NCI-H446 treated with DMSO at 0.1 percent for 48 hours (cell line): ENCODE results near the gene ACOXL.
A peak's percentile ranks its signal among the peaks of the same experiment; 100 is the strongest.

Experiments used
- DNase-seq: peaks from one replicate; lab custom pipeline; 2025; lab: John Stamatoyannopoulos, UW

Gene ACOXL

DNA sequence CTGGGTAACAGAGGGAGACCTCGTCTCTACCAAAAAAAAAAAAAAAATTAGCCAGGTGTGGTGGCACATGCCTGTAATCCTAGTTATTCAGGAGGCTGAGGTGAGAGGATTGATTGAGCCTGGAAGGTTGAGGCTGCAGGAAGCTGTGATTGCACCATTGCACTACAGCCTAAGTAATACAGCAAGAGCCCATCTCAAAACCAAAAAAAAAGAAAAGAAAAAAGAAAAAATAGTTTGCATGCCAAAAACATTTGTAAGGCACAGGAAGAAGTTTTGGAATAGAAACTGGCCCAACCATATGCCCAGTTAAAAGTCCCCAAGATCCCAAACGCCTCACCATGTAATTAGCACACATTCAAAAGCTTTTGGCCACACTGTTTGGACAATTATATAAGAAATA is 13.4 kb upstream of the ACOXL start:
- peak; percentile 52 for DNase-seq

DNA sequence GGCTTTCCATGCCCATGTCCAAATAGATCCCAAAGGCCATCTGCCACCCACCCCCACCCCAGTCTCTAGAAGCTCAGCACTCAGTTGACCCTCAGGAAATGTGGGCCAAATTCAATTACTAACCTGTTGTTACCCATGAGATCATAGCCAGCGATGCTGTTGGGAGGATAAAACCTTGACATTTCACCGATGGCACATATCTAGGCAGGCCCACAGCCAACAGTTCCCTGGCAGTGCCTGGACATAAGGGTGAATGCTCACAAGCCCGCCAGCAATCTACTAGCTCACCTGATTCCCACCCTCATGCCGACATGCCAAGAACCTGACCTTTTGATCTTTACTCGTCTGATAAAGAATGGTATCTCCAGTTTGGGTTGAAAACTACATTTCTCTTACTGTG is 11.8 kb upstream of the ACOXL start:
- DNase-seq: no peak

DNA sequence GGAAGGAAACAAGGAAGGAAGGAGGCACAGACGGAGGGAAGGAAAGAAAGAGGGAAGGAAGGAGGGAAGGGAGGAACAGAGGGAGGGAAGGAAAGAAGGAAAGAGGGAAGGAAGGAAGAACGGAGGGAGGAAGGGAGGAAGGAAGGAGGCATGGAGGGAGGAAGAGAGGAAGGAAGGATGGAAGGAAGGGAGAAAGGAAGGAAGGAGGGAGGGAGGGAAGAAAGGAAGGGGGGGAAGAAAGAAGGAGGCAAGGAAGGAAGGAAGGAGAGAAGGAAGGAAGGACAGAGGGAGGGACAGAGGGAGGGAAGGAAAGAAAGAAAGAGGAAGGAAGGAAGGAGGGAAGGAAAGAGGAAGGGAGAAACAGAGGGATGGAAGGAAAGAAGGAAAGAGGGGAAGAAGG is 7.6 kb upstream of the ACOXL start:
- no peak for DNase-seq

DNA sequence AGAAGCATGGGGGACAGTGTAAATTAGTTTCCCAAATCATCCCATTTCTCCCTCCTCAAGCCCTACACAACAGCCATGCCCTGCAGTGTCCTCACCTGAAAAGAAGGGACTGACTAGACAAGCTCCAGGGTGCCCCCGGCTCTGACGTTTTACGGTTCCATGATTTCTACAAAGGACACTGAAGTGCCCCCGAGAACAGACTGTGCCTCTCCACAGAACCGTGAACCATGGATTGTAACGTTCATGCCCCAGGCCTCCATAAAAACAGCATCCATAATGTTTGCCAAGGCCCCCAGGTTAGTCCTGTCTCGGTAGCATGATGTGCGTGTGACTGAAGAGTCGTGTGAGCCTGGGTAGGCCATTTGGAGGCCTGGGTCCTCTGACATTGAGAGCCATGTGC is 7.0 kb upstream of the ACOXL start:
- DNase-seq: no peak

DNA sequence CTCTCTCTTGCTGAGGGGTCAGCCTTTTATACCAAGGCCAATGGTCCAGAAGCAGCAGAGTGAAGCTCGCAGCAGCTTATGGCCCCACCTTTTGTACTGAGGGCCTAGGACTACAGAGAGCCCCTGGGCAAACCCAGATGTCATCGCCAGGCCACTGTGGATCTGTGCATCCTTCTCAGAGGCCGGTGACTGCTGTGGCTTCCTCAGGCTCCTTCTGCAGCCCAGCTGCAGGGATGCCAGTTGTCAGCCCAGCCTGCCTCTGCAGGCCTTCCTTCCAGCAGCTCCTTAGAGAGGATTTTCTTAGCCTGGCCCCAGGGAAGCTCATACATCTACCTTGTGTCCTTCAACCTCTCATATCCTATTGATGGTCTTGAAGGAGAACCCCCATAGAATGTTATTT is 6.5 kb upstream of the ACOXL start:
- DNase-seq: no peak

DNA sequence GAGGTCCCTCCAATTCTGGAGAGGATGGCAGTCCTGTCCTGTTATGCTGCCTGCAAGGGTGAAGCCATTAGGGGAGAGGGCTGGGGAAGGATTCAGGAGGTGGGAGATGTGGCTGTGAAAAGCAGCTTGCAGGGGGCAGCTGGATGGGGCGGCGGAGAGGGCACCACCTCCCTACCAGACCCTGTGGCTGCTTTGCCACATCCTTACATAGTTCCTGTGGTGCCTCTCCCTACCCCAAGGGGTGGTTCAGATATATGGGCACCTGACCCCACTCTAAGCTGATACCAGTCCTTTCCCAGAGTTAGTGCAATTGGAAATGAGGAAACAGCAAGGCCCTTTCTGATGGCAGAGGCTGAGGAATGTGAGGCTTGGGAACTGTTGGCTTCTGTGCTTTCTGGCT is 6.1 kb upstream of the ACOXL start:
- DNase-seq: no peak

DNA sequence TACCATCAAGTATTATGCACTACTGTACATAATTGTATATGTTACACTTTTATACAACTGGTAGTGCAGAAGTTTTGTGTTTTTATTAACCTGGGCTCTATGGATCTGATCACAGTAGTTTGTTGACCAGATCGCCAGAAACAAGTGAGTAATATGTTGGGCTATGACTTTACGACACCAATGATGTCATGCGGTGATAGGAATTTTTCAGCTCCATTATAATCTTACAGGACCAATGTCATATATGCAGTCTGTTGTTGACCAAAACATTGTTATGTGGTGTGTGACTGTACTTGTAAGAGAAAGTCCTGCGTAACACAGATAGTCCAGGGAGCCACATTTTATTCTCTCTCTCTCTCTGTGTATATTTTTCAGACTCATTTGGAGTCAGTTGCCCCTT is 4.5 kb upstream of the ACOXL start:
- no peak for DNase-seq

DNA sequence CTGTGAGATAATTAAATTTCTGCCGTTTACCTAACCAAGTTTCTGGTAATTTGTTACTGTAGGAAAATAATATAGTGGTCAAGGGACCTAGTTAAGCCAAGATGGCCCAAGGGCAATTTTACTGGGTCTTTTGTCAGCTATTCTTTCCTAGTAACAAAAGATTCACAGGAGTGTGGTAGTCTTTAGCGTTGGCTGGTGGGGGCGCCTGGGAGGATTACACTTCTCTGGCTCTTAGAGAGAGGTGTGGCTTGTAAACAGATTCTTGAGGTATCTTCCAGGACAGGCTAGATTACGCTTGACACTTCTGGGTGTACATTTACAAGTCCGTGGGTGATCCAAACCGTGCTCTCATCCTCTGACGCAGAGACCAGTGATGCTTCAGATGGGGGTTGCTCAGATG is 3.3 kb upstream of the ACOXL start:
- no peak for DNase-seq

DNA sequence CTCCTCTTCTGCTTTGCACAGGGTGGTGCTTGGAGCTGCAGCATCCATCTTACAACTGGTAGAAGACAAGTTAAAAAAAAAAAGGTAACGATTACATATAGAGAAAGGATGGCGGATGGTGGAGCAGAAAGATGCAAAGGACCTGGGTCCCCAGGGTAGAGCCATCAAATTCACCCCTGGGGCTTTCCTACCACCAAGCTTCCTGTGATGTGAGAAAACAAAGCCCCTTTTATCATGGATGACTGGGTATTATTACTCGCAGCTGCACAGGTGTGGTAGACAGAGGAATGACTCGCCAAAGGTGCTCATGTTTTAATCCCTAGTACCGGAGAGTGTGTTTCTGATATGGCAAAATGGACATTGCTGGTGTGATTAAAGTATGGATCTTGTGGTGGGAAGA is 1.3 kb upstream of the ACOXL start:
- no peak for DNase-seq

DNA sequence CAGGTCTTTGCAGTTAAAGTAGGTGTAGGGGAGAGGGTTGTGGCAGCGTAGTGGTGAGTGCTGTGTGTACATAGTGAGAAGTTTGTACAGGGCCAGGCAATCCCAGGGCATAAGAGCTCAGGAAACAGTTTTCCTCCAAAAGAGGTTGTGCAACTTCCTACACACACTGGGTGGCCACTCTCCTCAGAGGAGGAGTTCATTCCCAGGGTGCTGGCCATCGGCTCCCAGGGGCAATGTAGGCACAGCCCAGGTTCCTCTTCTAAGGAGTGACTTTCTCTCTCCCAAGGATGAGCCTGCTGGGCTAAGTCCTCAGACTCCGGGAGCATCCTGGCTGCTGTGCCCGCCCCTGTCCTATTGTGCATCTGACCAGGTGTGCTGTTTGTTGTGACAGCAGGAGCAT is 3.0 kb downstream of the ACOXL start:
- DNase-seq: no peak

DNA sequence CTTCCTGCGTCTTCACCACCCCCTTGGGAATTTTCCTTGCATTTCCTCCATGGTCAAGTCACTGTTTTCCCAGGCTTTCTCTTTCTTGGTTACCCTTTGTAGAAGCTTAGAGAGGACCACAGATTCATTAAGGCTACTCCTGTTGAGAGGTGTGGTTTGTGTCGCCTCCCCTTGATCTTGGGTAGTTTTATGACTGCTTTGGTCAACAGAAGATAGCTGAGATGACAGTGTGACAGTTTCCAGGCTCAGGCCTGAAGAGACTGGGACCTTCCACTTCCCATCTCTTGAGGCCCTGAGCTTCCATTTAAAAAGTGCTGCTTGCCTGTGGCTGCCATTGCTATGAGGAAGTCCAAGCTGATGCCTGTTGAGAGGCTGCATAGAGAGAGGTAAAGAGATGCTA is 5.4 kb downstream of the ACOXL start:
- DNase-seq: no peak

DNA sequence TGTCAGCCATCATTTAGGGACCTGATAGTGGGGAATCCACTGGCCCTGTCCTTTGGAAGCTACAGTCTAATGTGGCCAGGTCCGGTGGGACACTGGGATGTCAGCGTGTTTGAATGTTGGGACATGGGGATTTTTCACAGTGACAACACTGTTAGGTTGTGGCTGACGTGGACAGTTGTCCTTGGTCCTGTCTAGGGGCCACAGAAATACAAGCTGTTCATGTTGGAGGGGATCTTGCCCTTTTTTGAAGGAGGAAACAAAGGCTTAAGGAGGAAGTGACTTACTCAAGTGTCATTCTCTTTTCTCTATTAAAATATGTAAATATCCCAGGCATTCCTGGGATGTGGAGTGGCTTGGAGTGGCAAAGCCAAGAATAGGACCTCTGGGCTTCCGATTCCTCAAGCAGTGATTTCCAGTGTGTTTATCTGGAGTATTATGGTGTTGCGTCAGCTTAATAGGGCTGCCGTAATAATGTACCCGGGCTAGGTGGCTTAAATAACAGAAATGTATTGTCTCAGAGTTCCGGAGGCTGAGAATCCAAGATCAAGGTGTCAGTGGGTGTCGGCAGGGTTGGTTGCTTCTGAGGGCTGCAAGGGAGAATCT is 8.5 kb downstream of the ACOXL start:
- no peak for DNase-seq

DNA sequence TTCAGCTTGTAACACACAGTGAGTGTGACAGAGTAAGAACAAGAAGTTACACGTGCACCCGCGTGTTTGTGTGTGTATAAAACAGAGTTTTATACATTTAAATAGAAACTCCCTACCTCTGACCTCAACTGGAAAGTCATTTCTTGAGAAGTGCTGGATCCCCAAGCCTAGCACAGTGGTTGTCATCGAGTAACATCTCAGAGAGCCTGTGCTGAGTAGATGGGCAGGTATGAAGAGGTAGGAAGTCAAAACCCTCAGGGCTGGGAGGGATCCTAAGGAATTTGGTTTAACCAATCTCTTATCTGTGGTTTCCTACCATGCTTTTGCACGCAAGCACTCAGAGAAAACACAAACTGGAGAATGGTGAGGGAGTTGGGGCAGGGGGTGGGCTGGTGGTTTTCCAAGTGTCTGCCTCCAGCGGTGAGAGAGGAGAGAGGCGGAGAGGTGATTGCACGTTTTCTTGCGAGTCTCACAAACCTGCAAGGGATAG is 9.2 kb downstream of the ACOXL start:
- DNase-seq: no peak

DNA sequence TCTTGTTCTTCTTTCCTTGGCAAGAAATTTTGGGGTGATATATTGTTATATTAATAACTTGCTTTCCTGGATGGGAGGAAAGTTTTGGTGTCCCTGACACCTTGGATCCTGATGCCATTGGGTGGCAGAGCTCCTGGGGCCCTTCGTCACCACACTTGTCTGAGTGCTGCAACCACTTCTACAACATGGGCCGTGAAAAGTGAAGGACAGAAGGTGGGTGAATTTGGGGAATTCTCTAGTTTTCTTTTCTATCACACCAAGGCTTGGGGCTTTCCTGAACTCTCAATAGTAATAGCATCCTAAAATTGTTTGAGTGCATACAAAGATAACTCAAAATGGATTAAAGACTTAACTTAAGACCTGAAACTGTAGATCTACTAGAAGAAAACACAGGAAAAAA is 10.0 kb downstream of the ACOXL start:
- DNase-seq: no peak

DNA sequence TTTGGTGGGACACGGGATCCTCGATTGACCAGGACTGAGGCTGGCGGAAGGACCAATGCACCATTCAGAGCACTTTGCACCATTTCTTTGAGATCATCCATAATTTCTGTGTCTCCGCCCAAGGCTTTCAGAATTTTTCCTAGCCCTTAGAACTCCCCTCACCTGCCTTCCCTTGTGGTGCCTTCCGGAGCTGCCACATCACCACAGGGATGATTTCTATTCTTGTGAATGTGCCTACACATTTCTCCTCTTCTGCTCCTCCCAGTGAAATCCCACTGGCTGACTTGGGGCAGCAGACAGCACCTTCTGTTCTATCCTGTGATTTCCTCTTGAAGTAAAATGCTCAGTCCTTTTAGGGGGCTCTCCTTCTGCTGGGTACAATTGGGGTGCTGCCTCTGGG is 11.2 kb downstream of the ACOXL start:
- DNase-seq: no peak

DNA sequence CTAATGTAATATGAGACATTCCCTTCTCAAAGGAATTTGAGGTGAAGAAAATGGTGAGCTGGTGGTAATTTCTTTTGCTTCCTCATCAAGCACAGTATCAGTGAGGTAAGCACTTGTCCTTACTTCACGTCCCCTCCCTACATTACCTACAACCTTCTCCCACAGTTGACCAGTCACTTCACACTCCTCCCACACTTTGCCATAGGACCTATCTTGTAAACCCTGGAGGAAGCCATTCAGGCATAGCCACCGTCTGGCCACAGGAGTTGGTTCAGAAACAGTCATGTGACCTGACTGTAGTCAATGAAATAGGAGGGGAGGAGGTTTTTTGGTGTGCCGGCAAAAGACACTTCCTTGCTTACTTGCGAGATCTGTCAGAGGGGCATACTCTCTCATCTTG is 12.1 kb downstream of the ACOXL start:
- no peak for DNase-seq

DNA sequence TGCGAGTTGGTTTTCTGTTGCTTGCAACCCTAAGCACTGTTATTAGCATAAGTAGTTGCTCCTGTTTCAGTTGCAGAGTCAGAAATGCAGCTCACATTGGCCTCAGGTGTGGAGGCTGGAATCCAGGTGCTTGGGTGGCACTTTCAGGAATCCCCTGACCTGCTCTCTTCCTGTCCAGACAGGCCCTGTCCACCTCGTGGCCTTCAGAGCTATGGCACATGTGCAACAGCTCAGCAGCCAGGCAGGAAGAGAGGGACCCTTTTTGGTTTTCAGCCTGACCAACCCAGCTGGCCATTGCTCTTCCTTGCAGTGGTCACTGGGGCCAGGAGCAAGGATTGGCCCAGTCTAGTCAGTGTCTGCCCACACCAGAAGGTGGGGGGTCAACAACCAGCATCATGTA is 12.7 kb downstream of the ACOXL start:
- DNase-seq: no peak

DNA sequence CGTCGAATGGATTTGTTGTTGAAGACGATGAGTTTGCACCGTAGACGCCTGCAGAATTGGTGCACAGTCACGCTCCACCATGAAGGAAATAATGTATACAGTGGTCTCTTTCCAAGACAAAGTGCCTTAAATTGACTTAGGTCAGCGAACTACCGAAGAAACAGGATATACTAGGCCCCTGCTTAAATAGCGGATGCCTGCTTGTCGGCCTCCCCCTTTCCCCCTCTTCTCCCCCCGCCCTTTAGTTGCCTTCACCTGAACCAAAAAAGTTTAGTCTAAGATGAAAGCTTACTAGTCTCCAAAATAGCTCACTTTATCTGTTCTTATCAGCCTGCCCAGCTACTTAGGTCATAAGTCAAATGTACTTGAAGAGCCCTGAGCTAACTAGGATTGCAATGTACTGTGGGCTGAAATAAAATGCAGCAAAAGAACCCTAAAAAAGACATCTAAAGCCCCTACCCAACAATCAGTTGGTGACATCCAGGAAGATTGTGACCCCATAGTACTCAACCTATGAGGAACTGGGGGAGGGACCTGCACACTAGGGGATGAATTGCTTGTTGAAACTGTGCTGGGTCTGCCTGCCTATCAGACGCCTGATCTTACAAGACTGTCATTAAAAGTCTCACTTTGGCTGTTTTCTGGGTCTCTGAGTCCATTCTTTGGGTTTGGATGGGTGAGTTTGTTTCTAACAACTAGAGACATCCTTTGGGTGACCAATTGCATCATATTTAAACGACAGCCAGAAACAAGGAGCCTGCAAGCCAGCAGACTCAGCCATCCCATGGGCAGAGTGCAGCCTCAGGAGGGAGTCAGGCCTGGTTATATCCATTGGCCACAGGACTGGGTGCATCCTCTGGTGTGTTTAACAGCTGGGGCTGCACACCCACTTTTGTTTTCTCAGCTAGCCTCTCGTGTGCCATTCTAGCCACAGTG is 14.5 kb downstream of the ACOXL start:
- no peak for DNase-seq

DNA sequence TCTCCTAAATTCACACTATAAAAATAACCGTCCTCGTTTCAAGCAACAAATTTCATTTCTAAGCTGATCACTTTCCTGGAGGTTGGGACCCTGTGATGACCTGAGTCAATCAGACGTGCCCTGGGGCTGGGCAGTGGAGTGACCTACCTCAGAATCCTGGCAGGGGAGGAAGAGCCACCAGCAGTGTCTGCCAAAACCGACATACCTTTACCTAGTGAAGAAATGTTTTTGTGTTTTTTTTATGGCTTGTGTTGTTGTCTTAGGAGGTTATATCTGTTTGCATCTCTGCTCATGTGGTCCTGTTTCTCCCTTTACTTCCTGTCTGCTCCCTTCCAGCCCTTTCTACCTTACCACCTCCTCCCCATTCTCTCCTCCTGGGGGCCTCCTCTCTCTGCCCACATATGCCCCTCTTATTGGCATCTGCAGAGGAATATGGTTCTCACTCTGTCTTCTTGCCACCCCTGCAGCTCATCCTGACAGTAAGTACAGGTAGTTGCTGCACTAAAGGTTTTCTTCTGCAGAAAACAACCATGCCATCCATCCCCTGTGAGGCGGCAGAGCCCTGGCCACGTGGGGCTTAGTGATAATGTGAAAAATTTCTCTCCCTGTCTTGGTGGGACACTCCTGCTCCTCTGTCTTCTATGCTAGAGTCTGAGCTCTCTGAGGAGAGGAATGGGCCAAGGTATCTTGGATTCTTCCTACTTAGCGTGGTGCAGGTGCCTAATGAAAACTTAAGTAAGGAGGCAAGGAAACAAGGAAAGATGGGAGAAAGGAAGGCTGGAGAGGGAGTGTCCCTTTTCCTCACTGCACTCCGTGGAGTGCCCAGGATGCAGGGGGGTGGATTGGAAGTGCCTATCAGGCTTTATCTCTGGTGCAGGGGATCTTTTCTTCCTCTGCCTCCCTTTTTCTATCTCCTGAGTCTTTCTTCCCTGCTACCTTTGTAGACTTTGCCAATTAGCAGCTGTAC is 15.4 kb downstream of the ACOXL start:
- no peak for DNase-seq

DNA sequence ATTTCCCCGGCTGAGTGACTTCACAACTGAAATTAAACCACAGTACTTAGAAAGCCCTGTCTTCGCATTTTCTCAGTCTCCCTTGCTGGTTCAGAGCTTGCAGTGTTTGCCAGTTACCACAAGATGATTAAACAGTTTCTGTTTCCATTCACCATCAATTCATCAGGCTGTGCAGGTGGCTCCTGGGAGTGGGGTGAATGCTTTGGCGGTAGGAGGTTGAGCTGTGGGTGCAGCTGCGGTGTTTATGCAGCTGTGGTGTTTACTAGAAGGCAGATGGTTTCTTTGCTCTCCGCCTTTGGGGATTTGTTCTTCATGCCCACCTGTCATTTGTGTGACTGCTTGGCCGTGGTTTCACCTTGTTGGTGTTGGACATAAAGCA is 16.1 kb downstream of the ACOXL start:
- no peak for DNase-seq

DNA sequence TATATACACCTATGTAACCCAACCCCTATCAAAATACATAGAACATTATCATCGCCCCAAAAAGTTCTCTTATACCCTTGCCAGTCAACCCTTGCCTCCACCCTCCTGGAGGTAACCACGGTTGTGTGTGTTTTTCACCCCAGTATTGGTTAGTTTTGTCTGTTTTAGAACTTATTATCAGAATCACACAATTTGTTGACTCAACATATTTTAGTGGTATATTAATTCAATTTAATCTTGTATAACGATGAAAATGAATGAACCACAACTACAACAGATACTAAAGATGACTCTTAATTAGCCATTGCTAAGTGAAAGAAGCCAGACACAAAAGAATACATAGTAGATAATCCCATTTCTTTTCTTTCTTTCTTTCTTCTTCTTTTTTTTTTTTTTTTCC is 19.3 kb downstream of the ACOXL start:
- DNase-seq: no peak

DNA sequence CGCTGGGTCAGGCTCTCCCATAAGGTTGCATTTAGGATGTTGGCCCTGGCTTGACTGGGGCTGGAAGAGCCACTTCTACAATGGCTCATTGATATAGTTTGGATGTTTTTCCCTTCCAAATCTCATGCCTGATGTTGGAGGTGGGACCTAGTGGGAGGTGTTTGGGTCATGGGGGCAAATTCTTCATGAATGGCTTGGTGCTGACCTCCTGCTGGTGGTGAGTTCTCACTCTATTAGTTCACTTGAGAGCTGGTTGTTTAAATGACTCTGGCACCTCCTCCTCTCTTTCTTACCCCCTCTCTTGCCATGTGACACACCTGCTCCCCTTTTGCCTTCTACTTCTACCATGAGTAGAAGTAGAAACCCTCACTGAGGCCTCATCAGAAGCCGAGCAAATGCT is 20.5 kb downstream of the ACOXL start:
- no peak for DNase-seq
